Coronary artery (tissue), 2 donors: Measurements from ENCODE around the gene MCF2L2.
"Not testable (repeated sequence)": the region's sequence is repeated elsewhere in the genome, so short reads cannot be mapped to it uniquely, and the experiment has no call there.

Source experiments
- DNase-seq: peaks from one replicate; pipeline ENCODE4 v3.0.0-alpha.2; 2017; ENCODE audit warnings: low spot score
- H3K27ac ChIP-seq, 2 donors: fragments of 200-600 bp; sonication (generic); one replicate each; pipeline ENCODE4 v1.5.1; 2016 to 2019
- H3K4me3 ChIP-seq: fragments of 200-600 bp; sonication (generic); 2 replicates; pipeline ENCODE4 v1.5.1; 2016; ENCODE audit warnings: mild to moderate bottlenecking, moderate library complexity
- CTCF ChIP-seq: fragments of 200-600 bp; sonication (generic); IDR thresholded peaks from one replicate; pipeline ENCODE4 v1.5.1; 2019; ENCODE audit warnings: antibody characterized with exemption

Gene MCF2L2

DNA sequence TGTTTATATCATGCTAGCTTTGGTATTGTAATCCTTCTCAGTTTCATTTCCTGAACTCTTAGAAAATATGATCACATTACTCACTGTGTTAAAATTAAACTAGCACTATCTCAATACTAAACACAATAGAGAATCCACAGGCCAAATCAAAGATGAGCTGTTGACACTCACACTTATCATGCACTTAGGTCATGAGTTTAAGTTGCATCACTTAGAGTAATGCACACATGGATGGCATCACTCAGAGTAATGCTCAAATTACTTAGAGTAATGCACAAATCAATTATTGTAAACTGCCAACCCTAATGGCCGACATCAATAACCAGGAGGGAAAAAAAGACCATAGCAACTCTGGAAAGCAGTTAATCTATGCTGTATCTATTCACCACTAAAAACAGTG lies 40.0 kb upstream of the MCF2L2 start:
- no peak overlapping the region for H3K27ac ChIP-seq
- TF ChIP-seq CTCF: no peak
- no peak for DNase-seq
- H3K4me3 ChIP-seq: no peak overlapping the region

DNA sequence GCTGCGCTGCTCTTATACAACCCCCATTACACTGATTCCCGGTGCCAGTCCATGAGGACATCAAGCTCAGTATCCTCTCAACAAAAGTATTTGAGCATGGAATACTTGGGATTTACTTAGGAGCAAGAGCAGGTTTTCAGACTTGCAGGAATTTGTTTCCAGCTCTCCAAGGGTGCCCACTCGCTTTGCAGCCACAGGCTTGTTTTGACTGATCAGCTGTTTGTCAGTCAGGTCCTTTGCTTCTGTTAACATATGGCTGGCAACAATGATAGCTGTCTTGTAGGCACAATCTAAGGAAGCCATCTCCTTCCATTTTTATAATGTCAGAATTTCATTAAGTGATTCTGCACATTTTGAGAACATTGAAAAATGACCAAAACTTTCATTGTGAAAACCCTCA lies 38.2 kb upstream of the MCF2L2 start:
- H3K4me3 ChIP-seq: no peak overlapping the region
- TF ChIP-seq CTCF: no peak
- DNase-seq: no peak
- no peak overlapping the region for H3K27ac ChIP-seq

GRCh38 chr3:183465710-183466109 lies 37.3 kb upstream of the MCF2L2 start:
- not testable (repeated sequence) for DNase-seq, H3K4me3 ChIP-seq, H3K27ac ChIP-seq

DNA sequence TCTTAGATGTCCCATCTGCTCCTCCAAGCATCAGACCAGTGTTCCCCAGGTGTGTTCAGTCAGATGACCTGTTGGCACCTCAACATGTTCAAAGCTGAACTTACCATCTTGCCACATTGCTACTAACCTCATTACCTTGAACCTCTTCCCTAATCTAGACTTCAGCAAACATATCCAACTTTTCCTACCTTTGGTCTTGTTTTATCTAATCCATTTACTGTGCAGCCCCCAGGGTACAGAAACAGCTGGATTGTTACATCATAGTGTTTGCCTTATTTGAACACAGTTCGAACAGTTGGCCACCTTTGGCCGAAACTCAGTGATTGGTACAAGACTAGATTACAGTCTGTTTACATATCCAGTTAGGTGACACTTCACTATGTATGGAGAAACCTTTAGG lies 36.1 kb upstream of the MCF2L2 start:
- TF ChIP-seq CTCF: no peak
- DNase-seq: no peak
- no peak overlapping the region for H3K27ac ChIP-seq
- H3K4me3 ChIP-seq: no peak overlapping the region

DNA sequence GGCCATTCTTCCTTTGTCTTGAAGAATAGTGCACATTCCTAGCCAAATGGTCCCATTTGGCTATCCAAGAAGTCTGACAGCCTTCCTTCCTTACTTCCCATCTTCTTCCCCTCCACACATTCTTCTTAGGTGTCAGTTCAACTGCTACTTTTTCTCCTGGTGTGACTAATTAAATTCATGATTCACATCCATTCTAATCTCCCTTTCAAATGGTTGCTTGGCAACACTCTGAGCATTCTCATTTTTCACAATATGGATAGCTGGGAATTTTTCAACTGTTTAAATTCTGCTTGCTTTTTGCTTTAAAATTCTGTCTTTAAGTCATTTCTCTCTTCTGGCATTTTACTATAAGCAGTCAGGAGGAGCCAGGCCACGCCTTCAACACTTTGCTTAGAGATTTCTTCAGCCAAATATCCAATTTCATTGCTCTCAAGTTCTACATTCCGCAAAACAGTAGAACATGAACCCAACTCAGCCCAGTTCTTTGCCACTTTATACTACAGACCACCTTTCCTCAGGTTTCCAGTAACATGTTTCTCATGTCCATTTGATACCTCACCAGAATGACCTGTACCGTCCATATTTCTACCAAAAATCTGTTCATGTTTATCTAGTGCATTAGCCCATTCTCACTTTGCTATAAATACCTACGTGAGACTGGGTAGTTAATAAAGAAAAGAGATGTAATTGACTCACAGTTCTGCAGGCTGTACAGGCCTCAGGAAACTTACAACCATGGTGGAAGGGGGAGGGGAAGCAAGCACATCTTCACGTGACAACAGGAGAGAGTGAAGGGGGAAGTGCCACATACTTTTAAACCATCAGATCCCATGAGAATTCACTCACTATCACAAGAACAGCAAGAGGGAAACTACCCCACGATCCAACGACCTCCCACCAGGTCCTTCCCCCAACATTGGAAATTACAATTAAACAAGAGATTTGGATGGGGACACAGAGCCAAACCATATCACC lies 31.9 kb upstream of the MCF2L2 start:
- TF ChIP-seq CTCF: no peak
- H3K4me3 ChIP-seq: no peak overlapping the region
- DNase-seq: no peak
- H3K27ac ChIP-seq: no peak overlapping the region

- Histone ChIP-seq H3K4me3 (no peak overlapping the region), H3K27ac (no peak overlapping the region)
- DNase-seq: no peak
- no peak for TF ChIP-seq CTCF
These were observed 26.7 kb upstream of the MCF2L2 start for GRCh38 chr3:183455089-183455488.

DNA sequence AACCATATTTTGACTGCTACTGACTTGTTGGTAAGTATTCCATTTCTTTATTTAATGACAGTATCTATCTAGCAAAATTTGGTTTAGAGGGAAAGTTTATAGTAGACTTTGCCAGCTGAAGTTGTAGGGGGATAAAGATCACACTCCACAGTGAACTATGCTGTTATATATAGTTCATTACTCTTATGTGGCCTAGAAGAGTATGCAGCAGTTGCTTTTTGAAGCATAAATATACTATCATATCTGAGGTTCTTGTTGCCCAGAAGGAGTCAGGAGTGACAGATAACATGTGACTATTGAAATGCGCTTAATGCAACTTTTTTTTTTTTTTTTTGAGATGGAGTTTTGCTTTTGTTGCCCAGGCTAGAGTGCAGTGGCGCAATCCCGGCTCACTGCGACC lies 25.6 kb upstream of the MCF2L2 start:
- Histone ChIP-seq H3K4me3 (no peak overlapping the region), H3K27ac (no peak overlapping the region)
- no peak for DNase-seq
- TF ChIP-seq CTCF: no peak
